Measurements from ENCODE around the gene TMC7. TPM values are rescaled to one million over a fixed set of nuclear protein-coding genes. Genes with fewer than 3 reads are reported as not detected.

Gene TMC7
- total and polyA plus RNA-seq, 2 of the 13 experiments (the other 11 are each of a cell fraction or from before 2014, with no cell fraction given), result 1.2 to 5.1 TPM

DNA sequence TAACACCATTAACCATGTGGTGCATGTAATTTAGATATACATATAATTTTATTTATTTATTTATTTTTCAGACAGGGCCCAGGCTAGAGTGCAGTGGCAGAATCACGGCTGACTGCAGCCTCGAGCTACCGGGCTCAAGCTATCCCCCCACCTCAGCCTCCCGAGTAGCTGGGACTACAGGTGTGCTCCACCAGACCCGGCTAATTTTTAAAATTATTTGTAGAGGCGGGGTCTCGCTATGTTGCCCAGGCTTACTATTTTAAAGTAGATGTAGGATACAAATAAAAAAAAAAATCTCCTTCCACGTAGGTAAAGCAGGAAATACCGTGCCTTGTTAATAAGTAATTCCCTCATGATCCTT lies 83.2 kb downstream of the TMC7 start (continued):
- TF ChIP-seq, protein P1, sequence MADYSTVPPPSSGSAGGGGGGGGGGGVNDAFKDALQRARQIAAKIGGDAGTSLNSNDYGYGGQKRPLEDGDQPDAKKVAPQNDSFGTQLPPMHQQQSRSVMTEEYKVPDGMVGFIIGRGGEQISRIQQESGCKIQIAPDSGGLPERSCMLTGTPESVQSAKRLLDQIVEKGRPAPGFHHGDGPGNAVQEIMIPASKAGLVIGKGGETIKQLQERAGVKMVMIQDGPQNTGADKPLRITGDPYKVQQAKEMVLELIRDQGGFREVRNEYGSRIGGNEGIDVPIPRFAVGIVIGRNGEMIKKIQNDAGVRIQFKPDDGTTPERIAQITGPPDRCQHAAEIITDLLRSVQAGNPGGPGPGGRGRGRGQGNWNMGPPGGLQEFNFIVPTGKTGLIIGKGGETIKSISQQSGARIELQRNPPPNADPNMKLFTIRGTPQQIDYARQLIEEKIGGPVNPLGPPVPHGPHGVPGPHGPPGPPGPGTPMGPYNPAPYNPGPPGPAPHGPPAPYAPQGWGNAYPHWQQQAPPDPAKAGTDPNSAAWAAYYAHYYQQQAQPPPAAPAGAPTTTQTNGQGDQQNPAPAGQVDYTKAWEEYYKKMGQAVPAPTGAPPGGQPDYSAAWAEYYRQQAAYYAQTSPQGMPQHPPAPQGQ (CRISPR knock-in tag; IDR thresholded peaks at IDR 0.05; ENCODE audit: borderline replicate concordance), result no peak
- no peak for TF ChIP-seq ZXDC (CRISPR knock-in tag; IDR thresholded peaks at IDR 0.05)
- TF ChIP-seq ZNF160 (CRISPR knock-in tag; IDR thresholded peaks at IDR 0.05), result no peak
- TF ChIP-seq, protein P2, sequence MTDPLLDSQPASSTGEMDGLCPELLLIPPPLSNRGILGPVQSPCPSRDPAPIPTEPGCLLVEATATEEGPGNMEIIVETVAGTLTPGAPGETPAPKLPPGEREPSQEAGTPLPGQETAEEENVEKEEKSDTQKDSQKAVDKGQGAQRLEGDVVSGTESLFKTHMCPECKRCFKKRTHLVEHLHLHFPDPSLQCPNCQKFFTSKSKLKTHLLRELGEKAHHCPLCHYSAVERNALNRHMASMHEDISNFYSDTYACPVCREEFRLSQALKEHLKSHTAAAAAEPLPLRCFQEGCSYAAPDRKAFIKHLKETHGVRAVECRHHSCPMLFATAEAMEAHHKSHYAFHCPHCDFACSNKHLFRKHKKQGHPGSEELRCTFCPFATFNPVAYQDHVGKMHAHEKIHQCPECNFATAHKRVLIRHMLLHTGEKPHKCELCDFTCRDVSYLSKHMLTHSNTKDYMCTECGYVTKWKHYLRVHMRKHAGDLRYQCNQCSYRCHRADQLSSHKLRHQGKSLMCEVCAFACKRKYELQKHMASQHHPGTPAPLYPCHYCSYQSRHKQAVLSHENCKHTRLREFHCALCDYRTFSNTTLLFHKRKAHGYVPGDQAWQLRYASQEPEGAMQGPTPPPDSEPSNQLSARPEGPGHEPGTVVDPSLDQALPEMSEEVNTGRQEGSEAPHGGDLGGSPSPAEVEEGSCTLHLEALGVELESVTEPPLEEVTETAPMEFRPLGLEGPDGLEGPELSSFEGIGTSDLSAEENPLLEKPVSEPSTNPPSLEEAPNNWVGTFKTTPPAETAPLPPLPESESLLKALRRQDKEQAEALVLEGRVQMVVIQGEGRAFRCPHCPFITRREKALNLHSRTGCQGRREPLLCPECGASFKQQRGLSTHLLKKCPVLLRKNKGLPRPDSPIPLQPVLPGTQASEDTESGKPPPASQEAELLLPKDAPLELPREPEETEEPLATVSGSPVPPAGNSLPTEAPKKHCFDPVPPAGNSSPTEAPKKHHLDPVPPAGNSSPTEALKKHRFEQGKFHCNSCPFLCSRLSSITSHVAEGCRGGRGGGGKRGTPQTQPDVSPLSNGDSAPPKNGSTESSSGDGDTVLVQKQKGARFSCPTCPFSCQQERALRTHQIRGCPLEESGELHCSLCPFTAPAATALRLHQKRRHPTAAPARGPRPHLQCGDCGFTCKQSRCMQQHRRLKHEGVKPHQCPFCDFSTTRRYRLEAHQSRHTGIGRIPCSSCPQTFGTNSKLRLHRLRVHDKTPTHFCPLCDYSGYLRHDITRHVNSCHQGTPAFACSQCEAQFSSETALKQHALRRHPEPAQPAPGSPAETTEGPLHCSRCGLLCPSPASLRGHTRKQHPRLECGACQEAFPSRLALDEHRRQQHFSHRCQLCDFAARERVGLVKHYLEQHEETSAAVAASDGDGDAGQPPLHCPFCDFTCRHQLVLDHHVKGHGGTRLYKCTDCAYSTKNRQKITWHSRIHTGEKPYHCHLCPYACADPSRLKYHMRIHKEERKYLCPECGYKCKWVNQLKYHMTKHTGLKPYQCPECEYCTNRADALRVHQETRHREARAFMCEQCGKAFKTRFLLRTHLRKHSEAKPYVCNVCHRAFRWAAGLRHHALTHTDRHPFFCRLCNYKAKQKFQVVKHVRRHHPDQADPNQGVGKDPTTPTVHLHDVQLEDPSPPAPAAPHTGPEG (CRISPR knock-in tag; IDR thresholded peaks at IDR 0.05), result no peak
- TF ChIP-seq NAIF1 (CRISPR knock-in tag; IDR thresholded peaks at IDR 0.05; ENCODE audit: borderline replicate concordance), result no peak
- TF ChIP-seq ZNF607 (CRISPR knock-in tag; IDR thresholded peaks at IDR 0.05; ENCODE audit: borderline replicate concordance), result 0 out of 2 replicates have a peak, but pooled peaks have one; percentile 46
- TF ChIP-seq HMGXB4 (CRISPR knock-in tag; IDR thresholded peaks at IDR 0.05; ENCODE audit: borderline replicate concordance in 1 of 2, low read depth in 1 of 2), result no peak
- no peak for TF ChIP-seq ZNF703 (CRISPR knock-in tag; IDR thresholded peaks at IDR 0.05; ENCODE audit: borderline replicate concordance)
- 0 out of 2 replicates have a peak, but pooled peaks have one; percentile 41 for TF ChIP-seq ZNF816 (CRISPR knock-in tag; IDR thresholded peaks at IDR 0.05; ENCODE audit: borderline replicate concordance)
- TF ChIP-seq ZBTB10 (CRISPR knock-in tag; IDR thresholded peaks at IDR 0.05; ENCODE audit: borderline replicate concordance), result no peak
- TF ChIP-seq, protein P3, sequence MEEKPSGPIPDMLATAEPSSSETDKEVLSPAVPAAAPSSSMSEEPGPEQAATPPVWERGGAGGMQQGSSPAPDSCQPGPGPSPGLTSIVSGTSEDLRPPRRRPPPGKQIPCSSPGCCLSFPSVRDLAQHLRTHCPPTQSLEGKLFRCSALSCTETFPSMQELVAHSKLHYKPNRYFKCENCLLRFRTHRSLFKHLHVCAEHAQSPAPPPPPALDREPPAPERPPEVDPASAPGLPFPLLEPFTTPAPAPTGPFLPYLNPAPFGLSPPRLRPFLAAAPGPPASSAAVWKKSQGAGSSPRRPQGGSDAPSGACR (CRISPR knock-in tag; IDR thresholded peaks at IDR 0.05), result no peak
- no peak for TF ChIP-seq U2AF2 (IDR thresholded peaks at IDR 0.05; ENCODE audit: low read depth, low read length)
